CD4-positive, alpha-beta T cell treated with Interferon alpha-2 for 1 hour (primary cell): ENCODE data around the gene DNAJC19.

Experiments used
- DNase-seq, 2 donors: peaks; one replicate each; pipeline ENCODE4 v3.0.0-alpha.2; 2020 to 2022

Gene DNAJC19

DNA sequence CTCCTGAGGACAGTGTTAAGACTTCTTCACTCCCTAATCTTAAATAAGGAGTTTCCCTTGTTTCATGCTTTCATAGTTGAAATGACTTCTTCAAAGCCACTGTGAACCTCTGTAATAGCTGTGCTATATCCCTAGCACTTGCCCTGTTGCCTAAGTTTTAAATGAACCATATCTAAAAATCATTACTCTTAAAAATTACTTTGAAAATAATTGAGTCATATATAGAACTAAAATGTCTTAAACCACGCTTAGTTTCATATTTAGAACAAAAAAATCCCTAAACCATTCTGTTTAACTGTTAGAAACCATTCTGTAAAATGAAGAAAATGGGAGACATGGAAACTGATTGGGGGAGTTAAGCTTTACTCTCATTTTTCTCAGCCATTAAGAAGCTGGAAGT is 29.8 kb downstream of the DNAJC19 start:
- DNase-seq: no peak

DNA sequence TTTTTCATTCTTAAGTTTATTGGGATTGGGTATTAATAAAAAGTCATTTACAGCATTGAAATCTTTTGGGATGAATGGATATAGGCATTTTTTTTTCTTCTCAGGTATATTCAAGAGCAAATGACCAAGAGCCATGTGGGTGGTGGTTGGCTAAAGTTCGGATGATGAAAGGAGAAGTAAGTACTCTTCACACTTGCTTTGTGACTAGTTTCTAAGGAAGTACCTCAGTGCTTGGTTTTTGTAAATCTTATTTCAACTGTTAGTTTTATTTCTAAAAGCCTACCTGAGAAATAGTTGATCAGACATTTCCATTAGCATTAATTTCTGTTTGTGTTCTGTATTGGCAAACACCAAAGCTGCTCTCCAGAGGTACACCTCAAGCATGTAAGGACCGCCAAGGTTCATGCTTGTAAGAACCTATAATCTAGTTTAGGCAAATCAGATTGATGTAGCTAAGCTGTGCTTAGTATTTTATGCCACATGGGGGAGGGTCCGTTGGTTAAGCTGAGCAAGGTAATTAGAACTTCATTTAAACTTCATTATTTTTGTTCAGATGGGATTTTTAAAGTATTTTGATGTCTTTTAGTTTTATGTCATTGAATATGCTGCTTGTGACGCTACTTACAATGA is 41.7 kb downstream of the DNAJC19 start:
- no peak for DNase-seq

DNA sequence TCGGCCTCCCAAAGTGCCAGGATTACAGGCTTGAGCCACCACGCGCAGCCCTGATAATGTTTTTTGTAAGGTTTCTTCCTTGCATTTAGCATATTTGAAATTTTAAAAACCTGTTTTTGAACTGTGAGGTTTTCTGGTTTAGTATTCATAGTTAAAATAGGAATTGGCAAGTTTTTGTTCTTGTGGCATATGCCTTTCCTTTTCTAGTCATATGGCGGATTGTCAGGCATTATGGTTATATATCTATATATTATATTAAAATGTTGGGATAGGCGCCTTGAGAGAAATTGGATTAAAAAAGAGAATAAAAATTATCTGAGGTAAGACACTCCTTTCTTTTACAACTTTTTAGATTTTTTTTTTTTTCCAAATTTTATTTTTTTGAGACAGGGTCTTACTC is 48.7 kb downstream of the DNAJC19 start:
- DNase-seq: no peak

DNA sequence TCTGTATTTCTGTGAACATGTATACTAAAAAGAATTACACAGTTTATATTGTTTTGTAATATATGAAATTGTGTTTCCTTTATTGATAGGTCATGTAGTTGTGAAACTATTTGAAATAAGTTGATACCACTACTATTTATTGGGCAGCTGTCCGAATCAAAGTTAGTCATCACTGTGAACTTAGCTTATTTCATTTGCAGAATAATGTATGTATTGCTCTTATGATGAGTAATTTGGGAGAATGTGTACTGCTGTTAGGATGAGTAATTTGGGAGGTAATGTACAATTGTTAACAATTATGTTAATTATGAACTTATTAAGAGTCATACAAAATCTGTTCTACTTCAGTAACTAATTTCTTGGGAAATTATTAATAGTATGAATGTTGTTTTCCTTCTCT is 54.9 kb downstream of the DNAJC19 start:
- no peak for DNase-seq
